Endothelial cell of umbilical vein (primary cell): ENCODE data around the gene FCMR. TPM values are rescaled to one million over a fixed set of nuclear protein-coding genes. Genes with fewer than 3 reads are reported as not detected.

Source experiments
- BruUV-seq: library from RNA; stranded (reverse); fragments of 400-500 nt; replicated peaks from 2 replicates; lab custom pipeline; 2021; lab: Mats Ljungman, UMichigan
- CTCF ChIA-PET: fragments of 300-600, 350-600 bp; sonication (Branson Sonifier 250); formaldehyde crosslinking; loops from one replicate; lab custom pipeline; 2021; ENCODE audit warnings: antibody characterized with exemption, inconsistent platforms; lab: Charles Lee
- POLR2A ChIA-PET: fragments of 300-600, 350-600 bp; sonication (Branson Sonifier 250); formaldehyde crosslinking; loops from one replicate; lab custom pipeline; 2021; ENCODE audit warnings: antibody characterized with exemption, inconsistent platforms; lab: Charles Lee
- DNase-seq: peaks from one replicate; pipeline ENCODE4 v3.0.0-alpha.2; 2011; ENCODE audit warnings: low read depth, low spot score
- FAIRE-seq: peaks from 2 replicates; lab custom pipeline; 2011; peaks lifted over from hg19 to GRCh38; lab: Jason Lieb, UNC
- H2AFZ ChIP-seq: 2 replicates; pipeline ENCODE4 v1.6.0; 2012; ENCODE audit warnings: low read depth, low read length, control low read depth, inconsistent platforms
- H3K27ac ChIP-seq: 2 replicates; pipeline ENCODE4 v1.5.1; 2011; ENCODE audit warnings: low read depth, mild to moderate bottlenecking, control low read depth, low read length, moderate library complexity; ENCODE audit not compliant: insufficient read depth
- H3K27me3 ChIP-seq, 2 experiments: 2 replicates each; pipeline versions ENCODE4 v1.6.0 to v1.6.1; 2011; ENCODE audit warnings: low read length in 2 of 2, mixed read lengths in 1 of 2; ENCODE audit not compliant: control insufficient read depth in 2 of 2, insufficient read depth in 2 of 2
- H3K36me3 ChIP-seq, 2 experiments: 2 replicates in 1 of 2; 3 replicates in 1 of 2; pipeline ENCODE4 v1.5.1; 2011; ENCODE audit warnings: low read length in 2 of 2, mild to moderate bottlenecking in 1 of 2, moderate library complexity in 1 of 2; ENCODE audit not compliant: control insufficient read depth in 2 of 2, insufficient read depth in 2 of 2; ENCODE audit errors: extremely low read depth in 1 of 2
- H3K4me1 ChIP-seq: 3 replicates; pipeline ENCODE4 v1.5.1; 2011; ENCODE audit warnings: mild to moderate bottlenecking, low read length; ENCODE audit not compliant: control insufficient read depth, insufficient read depth; ENCODE audit errors: extremely low read depth
- H3K4me2 ChIP-seq: 2 replicates; pipeline ENCODE4 v1.6.1; 2011; ENCODE audit warnings: low read length, control low read depth, mixed read lengths; ENCODE audit not compliant: insufficient read depth
- H3K4me3 ChIP-seq, 3 experiments: fragments of 200-600 bp in 1 of 3; sonication (generic), shearing (Covaris generic) in 1 of 3; replicated peaks in 1 of 3; 2 replicates each; pipeline ENCODE4 v1.5.1; 2011 to 2016; ENCODE audit warnings: control low read depth in 3 of 3, low read length in 3 of 3, mild to moderate bottlenecking in 2 of 3, inconsistent platforms in 1 of 3, low read depth in 1 of 3, moderate library complexity in 1 of 3; ENCODE audit not compliant: insufficient read depth in 1 of 3
- H3K79me2 ChIP-seq: 2 replicates; pipeline ENCODE4 v1.6.0; 2012; ENCODE audit warnings: low read length, inconsistent platforms; ENCODE audit not compliant: control insufficient read depth, insufficient read depth
- H3K9ac ChIP-seq: replicated peaks from 2 replicates; pipeline ENCODE3; 2011; ENCODE audit warnings: low read length, control low read depth; ENCODE audit not compliant: insufficient read depth; ENCODE audit errors: extremely low read depth
- H3K9me1 ChIP-seq: replicated peaks from 3 replicates; pipeline ENCODE4 v1.6.0; 2011; ENCODE audit warnings: mild to moderate bottlenecking, low read length; ENCODE audit not compliant: control insufficient read depth, insufficient read depth; ENCODE audit errors: extremely low read depth
- H3K9me3 ChIP-seq: replicated peaks from 2 replicates; pipeline ENCODE4 v1.5.1; 2012; ENCODE audit warnings: low read length, inconsistent platforms; ENCODE audit not compliant: control insufficient read depth, insufficient read depth
- H4K20me1 ChIP-seq: replicated peaks from 2 replicates; pipeline ENCODE3; 2011; ENCODE audit warnings: mild to moderate bottlenecking, low read length; ENCODE audit not compliant: control insufficient read depth, insufficient read depth; ENCODE audit errors: extremely low read depth
- EZH2 ChIP-seq: IDR thresholded peaks from 2 replicates; pipeline ENCODE4 v1.6.1; 2012; ENCODE audit warnings: borderline replicate concordance, low read depth, mild to moderate bottlenecking, moderate library complexity, low read length, inconsistent platforms; ENCODE audit not compliant: severe bottlenecking
- FOS ChIP-seq: IDR thresholded peaks from 2 replicates; pipeline ENCODE4 v1.6.1; 2011; ENCODE audit warnings: mild to moderate bottlenecking, low read length, moderate library complexity, borderline replicate concordance; ENCODE audit not compliant: insufficient read depth
- GATA2 ChIP-seq: IDR thresholded peaks from 2 replicates; pipeline ENCODE4 v1.7.0; 2011; ENCODE audit warnings: low read depth, mild to moderate bottlenecking, moderate library complexity, mixed read lengths, low read length; ENCODE audit not compliant: insufficient read length, insufficient read depth
- JUN ChIP-seq: IDR thresholded peaks from 2 replicates; pipeline ENCODE4 v1.6.1; 2011; ENCODE audit warnings: borderline replicate concordance, low read depth; ENCODE audit not compliant: insufficient read length, insufficient read depth
- MAX ChIP-seq: IDR thresholded peaks from 2 replicates; pipeline ENCODE4 v1.6.1; 2011; ENCODE audit not compliant: insufficient read depth, insufficient read length
- MYC ChIP-seq: IDR thresholded peaks from one replicate; pipeline ENCODE4 v1.6.1; 2011; ENCODE audit warnings: mild to moderate bottlenecking, low read depth, low read length
- POLR2A ChIP-seq: IDR thresholded peaks from 2 replicates; pipeline ENCODE4 v1.6.1; 2012; ENCODE audit warnings: low read depth, mild to moderate bottlenecking, control low read depth, low read length
- POLR2AphosphoS5 ChIP-seq: IDR thresholded peaks from 2 replicates; pipeline ENCODE4 v1.6.1; 2012; ENCODE audit warnings: low read depth, mild to moderate bottlenecking, control low read depth, low read length, moderate library complexity; ENCODE audit not compliant: insufficient read depth
- dilution Hi-C: fragments of 300-500 bp; cut with MboI; formaldehyde crosslinking; loops from one replicate; pipeline ENCODE4 v1.15.0; 2019; ENCODE audit warnings: low sequenced_read_pairs; ENCODE audit not compliant: extremely low pct_ligation_motif_present
- intact Hi-C: fragments of 100-400 bp; cut with micrococcal nuclease; formaldehyde crosslinking; loops from one replicate; pipeline ENCODE4 v1.10.0; 2022
- polyA plus RNA-seq, 4 experiments: library from polyadenylated mRNA; depleted of rRNA in 3 of 4; stranded (reverse) in 3 of 4; unstranded in 1 of 4; fragments of >200 nt; gene quantifications; 2 replicates each; pipeline versions ENCODE4 v1.2.1 to v1.2.3, GENCODE V29; 2011 to 2012; ENCODE audit warnings: missing spikeins in 1 of 4
- total RNA-seq: library from RNA; stranded (reverse); gene quantifications from 2 replicates; pipeline ENCODE4 v1.2.3, GENCODE V29; 2021
- TF ChIP-seq, protein P1 (sequence below), 2 donors: IDR thresholded peaks; 1 replicate in 1 of 2; 2 replicates in 1 of 2; pipeline ENCODE4 v1.5.1; 2011; ENCODE audit warnings: low read length in 2 of 2, mild to moderate bottlenecking in 2 of 2, moderate library complexity in 2 of 2, control low read depth in 1 of 2, inconsistent platforms in 1 of 2, low read depth in 1 of 2; ENCODE audit not compliant: insufficient read depth in 1 of 2; ENCODE audit errors: extremely low read depth in 1 of 2

The FCMR gene
- total and polyA plus RNA-seq, 2 donors (not counting 3 experiments of a cell fraction or from before 2014, with no cell fraction given) = not detected

GRCh38 chr1:206905295-206906164 lies 16.2 kb downstream of the FCMR start:
- Histone ChIP-seq H3K4me2 (no peak overlapping the region), H3K36me3 (no peaks in the 10 kb centered on the region), H3K27me3 (peaks cover 25 to 27% of the 10 kb centered on the region in 2 experiments), H2AFZ (no peak overlapping the region), H3K9me3 (no peaks in the 10 kb centered on the region), H3K27ac (no peak overlapping the region), H3K9me1 (no peaks in the 10 kb centered on the region), H3K4me3 (no peak overlapping the region), H4K20me1 (no peaks in the 10 kb centered on the region), H3K4me1 (no peaks in the 10 kb centered on the region), H3K79me2 (no peaks in the 10 kb centered on the region), H3K9ac (no peak overlapping the region)
- FAIRE-seq (no peak), DNase-seq (no peak)
- CTCF ChIA-PET = no interaction called here
- TF ChIP-seq, protein P1, sequence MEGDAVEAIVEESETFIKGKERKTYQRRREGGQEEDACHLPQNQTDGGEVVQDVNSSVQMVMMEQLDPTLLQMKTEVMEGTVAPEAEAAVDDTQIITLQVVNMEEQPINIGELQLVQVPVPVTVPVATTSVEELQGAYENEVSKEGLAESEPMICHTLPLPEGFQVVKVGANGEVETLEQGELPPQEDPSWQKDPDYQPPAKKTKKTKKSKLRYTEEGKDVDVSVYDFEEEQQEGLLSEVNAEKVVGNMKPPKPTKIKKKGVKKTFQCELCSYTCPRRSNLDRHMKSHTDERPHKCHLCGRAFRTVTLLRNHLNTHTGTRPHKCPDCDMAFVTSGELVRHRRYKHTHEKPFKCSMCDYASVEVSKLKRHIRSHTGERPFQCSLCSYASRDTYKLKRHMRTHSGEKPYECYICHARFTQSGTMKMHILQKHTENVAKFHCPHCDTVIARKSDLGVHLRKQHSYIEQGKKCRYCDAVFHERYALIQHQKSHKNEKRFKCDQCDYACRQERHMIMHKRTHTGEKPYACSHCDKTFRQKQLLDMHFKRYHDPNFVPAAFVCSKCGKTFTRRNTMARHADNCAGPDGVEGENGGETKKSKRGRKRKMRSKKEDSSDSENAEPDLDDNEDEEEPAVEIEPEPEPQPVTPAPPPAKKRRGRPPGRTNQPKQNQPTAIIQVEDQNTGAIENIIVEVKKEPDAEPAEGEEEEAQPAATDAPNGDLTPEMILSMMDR (IDR thresholded peaks at IDR 0.05; ENCODE audit: extremely low read depth in 1 of 2, insufficient read depth in 1 of 2, low read depth in 1 of 2, low read length in 2 of 2) = no peak
- TF ChIP-seq MAX = no peak
- no peak for TF ChIP-seq EZH2
- no peak for TF ChIP-seq GATA2
- no peak for TF ChIP-seq POLR2A
- TF ChIP-seq POLR2AphosphoS5 = no peak
- TF ChIP-seq MYC = no peak
- no peak for TF ChIP-seq FOS
- TF ChIP-seq JUN = no peak
- intact Hi-C loops = no loop called here
- dilution Hi-C loops = no loop called here
- POLR2A ChIA-PET = no interaction called here
- no TSS peak for BruUV-seq
